Tibial nerve (tissue), 4 donors: ENCODE results near the gene ITIH4.

Experiments
- CTCF ChIP-seq, 5 experiments: fragments of 200-600 bp in 3 of 5; fragments of 450-650 bp in 2 of 5; sonication (generic) in 3 of 5; IDR thresholded peaks; one replicate each; pipeline ENCODE4 v1.5.1; 2016 to 2019; ENCODE audit warnings: antibody characterized with exemption in 5 of 5, mild to moderate bottlenecking in 3 of 5, moderate library complexity in 2 of 5
- EP300 ChIP-seq, 2 donors: sonication (generic); formaldehyde crosslinking; IDR thresholded peaks; one replicate each; pipeline ENCODE4 v1.6.1; 2017; ENCODE audit warnings: antibody characterized with exemption in 2 of 2, mild to moderate bottlenecking in 1 of 2
- POLR2A ChIP-seq, 2 donors: fragments of 450-650 bp; IDR thresholded peaks; one replicate each; pipeline ENCODE4 v1.6.1; 2017; ENCODE audit warnings: antibody characterized with exemption in 2 of 2, mild to moderate bottlenecking in 2 of 2, moderate library complexity in 2 of 2

- no peak for TF ChIP-seq CTCF (IDR thresholded peaks at IDR 0.05)
- TF ChIP-seq POLR2A (IDR thresholded peaks at IDR 0.05) = no peak
- no peak for TF ChIP-seq EP300 (IDR thresholded peaks at IDR 0.05)
Observed at GRCh38 chr3:52781741-52782140, 48.7 kb downstream of the ITIH4 start.
